NCI-H526 (cell line): ENCODE results near the gene PGLYRP2.

Source experiments
- DNase-seq, 2 experiments: peaks; one replicate each; lab custom pipeline; 2025; lab: John Stamatoyannopoulos, UW

PGLYRP2 gene

DNA sequence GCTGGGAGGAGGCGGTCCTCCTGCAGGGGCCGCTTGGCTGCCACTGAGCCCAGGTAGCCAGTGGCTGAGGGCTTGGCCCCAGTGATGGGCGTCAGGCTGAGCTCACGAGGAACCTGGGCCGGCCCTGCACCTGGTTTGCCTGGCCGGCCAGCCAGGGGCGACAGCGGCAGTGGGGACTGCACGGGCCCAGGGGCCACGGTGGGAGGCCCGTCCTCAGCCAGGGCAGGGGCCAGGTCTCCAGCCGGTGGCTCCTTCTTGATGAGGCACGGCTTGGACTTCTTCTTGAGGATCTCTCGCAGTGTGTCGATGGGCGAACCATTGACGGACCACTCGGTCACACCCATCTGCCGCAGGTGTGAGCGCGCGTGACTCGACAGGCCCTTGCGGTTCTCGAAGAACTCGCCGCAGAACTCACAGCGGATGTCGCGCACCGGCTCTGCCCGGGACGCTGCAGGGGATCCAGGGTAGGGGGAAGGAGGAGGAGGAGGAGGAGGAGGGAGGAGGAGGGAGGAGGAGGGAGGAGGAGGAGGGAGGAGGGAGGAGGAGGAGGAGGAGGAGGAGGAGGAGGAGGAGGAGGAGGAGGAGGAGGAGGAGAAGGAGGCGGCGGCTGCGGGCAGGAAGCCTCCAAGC is 53.9 kb downstream of the PGLYRP2 start:
- no peak for DNase-seq

DNA sequence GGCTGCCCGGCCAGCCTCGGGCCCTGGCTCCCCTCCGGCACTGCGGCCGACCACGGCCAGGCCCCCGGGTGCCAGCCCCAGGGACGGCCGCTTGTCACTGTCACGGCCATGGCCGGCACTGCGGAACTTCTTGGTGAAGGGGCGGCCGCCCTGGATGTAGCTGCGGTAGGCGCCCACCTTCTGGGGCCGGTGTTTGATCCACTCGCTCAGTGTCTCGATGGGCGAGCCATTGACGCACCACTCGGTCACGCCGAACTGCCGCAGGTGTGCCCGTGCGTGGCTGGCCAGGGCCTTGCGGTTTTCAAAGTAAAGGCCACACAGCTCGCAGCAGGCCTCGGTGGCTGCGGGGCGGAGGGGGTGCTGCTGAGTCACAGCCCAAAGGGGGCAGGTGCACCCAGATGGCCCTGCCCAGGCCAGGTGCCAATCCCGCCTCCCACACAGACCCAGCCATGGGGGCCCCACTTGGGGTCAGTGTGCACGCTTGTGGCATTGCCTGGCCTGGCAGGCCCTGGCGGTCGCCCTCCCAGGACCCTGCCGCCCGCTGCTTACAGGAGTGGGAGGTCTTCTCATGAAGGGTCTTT is 54.5 kb downstream of the PGLYRP2 start:
- no peak for DNase-seq

DNA sequence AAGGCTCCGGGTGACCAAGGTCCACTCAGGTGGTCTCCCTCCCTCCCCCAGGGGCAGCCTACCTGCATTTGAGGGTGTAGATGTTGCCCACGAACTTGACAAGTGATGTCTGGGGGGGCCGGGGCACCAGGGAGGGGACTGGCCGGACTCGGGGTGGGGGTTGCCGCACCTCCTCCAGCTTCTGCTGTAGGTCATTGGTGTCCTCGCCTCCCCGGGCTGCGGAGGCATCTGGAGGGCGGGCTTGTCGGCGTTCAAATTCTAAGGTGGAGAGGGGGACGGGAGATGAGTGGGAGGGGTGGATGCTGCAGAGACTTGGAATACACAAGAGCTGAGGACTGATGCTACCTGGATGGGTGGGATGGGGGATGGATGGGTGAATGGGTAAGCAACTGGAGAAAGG is 55.2 kb downstream of the PGLYRP2 start:
- no peak for DNase-seq

DNA sequence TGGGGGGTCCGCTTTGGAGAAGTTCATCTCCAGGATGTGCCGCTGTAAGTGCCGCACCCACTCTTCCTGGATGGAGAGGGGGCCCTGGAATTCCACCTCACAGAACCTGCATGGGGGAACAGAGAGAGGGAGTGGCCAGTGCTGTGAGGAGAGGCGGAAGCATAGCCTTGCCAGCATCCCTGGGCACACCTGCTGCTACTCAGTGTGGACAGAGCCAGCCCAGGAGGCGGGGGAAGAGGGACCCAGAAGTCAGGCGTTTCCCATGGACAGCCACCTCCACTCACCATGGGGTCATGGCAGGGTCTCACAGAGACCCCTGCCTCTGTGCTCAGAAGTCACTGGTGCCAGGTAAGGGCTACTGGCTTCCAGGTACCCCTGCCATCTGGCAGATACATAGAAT is 56.2 kb downstream of the PGLYRP2 start:
- no peak for DNase-seq

DNA sequence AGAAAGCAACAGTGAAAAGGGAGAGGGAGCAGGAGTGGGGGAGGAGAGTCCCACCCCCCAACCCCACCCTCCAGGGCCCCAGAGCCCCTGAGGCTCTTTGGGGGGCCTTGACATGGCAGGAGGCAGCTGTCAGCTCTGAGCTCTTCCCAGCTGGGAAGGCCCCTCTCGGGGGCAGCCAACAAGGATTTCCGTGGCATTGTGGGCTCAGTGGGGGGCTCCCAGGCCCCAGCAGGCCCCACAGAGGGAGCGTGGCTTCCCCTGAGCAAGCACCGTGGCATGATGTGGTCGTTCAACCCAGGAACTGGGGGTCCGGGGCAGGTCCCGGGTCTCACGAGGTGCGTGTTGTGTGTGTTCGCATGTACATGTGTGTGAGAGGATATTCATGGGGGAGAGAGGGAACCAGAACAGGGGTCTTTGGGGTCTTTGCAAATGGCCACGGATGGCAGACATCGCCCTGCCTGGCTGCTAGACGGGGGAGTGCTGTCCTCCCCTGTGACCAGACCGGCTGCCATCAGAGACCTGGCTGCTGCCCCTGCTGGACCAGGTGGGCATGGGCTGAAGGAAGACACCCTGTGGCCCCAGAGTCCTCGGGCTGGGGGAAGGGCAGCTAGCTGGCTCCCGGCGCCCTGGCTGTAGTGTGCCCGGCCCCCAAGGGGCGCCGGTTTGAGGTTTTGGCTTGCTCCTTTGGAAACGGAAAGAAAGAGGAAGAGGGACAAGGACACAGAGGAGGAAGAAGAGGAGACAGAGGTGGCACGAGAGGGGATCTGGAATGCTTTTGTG is 56.8 kb downstream of the PGLYRP2 start:
- no peak for DNase-seq

DNA sequence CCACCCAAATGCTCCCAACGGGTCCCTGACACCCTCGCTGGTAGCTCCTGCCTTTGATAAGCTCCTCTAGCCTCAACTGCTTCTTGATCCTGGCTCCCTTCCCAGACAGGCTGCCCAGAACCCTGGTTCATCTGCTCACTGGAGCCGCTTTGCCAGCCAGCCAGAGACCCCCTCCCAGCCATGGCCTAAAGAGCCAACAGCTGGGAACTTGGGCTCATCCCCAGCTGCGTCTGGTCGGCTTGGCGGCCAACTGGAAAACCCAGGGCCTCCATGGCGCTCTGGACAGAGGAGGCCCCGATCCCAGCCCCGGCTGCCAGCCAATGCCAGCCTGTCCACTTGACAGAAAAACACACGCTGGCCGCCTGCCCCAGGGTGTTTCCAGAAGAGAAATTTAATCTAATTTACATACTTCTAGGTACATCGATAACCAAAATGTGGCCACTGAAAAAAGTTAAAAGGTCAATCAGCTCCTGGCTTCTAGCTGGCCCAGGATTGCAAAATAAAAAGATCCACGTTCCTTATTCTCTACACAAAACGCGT is 57.5 kb downstream of the PGLYRP2 start:
- DNase-seq = no peak

DNA sequence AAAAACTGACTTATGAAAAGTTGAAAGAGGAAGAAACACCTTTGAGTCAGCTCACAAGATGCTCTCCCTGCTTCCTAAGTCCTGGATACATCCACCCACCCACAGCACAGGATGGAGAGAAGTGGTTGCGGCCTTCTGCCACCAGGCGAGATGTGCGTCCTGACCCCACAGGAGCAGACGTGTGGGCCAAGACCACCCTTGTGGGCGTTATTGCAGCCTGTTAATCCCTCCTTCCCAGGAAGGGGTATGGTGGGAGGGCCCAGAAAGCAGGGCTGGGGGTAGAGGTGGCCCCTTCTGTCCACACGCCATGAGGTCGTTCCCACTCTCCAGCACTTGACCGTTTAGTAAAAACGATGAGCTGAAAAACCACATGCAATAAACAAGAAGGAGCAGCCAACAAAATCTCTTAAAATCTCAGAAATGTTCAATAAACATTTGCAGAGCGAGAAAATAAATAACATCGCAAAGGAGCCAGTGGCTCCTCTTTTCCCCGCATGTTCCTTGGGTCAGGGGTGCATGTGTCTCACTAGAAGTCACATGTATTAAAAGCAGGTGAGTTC is 58.1 kb downstream of the PGLYRP2 start:
- no peak for DNase-seq

DNA sequence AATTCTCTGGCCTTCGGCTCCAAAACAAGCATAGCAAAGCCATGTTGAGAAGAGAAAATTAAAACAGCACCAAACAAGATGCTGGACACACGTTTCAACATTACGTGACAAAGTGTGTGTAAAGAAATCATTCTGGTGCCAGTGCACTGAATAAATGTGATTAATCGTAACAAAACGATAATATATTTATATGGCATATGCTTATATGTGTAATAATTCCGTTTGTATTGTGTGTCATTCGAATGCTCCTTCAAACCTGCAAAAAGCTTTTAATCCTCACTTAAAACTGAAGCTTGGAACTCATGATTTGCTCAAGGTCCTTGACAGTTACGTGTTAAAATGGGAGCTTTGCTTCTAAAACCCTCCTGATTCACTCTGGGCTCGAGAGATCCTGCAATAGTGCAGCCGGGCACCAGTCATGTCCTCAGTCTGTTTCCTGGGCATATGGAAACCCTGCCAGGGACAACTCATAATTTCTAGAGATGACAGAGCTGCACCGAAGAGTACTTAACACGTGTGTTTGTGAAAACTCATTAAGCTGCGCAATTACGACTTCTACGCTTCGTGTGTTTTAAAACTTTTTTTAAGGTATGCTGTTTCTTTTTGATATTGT is 59.8 kb downstream of the PGLYRP2 start:
- DNase-seq = no peak
